ENCODE results near the gene TRIM63.

The TRIM63 gene

GRCh38 chr1:26089125-26089524, 21.7 kb upstream of the TRIM63 start:
- no peak for DNase-seq (ENCODE audit: low read depth in 3 of 3, low spot score in 1 of 3)

- DNase-seq (ENCODE audit: low read depth in 3 of 3, low spot score in 1 of 3): no peak
These were observed 17.4 kb upstream of the TRIM63 start for GRCh38 chr1:26084844-26085243.

DNA sequence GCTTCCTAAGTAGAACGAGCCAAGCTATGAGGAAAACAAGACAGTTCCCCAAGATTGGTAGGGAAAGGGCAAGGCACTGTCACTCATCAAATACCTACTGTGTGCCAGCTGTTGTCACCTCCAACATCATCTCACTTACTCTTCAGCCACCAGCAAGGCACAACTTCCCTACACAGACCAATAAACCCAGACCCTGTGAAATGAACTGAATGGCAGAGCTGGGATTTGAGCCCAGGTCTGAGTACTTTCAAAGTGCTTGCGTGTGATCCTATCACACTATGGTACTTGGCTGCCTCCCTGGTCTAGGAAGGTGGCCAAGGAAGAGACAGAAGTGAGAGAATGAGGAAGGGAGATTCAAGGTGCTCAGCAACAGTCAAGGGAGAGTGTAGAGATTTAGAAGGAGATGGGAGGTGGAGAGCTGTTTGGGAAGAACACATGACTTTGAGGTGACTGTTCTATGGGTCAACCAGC, 16.7 kb upstream of the TRIM63 start:
- DNase-seq (ENCODE audit: low read depth in 3 of 3, low spot score in 1 of 3): no peak

GRCh38 chr1:26083208-26083607, 15.8 kb upstream of the TRIM63 start:
- DNase-seq (ENCODE audit: low read depth in 3 of 3, low spot score in 1 of 3): no peak

DNA sequence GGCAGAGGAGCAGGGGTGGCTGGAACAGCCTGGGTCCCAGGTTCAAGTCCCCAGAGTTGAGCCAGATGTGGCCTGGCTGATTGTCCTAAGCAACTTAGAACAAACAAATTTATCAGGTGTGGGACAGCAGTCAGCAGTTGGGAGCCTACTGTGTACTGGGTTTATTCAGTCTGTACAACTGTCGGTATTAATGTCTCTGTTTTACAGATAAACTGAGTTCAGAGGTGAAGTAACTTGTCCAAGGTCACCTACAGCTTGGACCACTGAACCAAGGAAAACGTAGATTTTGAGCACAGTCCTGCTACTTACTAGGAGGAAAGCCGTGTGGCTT, 14.6 kb upstream of the TRIM63 start:
- DNase-seq (ENCODE audit: low read depth in 3 of 3, low spot score in 1 of 3): no peak

DNA sequence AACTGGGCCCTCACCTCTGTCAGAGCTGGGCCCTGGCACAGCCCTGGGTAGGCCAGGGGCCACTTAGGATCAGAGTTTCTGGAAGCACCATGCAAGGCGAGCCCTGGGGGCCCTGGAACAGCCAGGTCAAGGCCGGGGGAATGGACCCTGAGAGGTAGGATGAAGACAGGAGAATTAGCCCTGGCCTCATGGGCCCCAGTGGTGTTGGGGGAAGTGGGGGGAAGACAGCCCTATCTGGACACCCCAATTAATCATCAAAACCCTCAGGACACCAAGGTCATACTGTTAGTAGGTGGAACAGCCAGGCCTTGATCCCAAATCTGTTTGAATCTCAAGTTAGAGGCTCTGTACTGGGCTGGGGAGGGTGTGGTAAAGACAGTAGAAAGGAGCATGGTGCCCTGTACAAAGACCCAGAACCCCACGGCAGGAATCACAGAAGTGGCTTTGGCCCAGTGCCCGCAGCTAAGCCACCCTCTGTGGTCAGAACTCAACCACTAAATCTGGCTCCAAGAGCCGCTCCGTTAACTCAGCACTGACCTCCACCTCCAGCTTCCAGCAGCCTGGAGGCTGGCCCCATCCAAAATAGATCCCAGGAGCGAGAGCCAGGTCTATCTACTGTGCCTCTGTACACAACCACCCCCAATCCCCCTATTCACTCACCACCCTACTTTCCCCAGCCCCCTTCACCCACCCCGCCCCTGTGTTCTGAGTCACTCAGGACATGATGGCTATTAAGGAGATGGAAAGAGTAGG, 14.0 kb upstream of the TRIM63 start:
- no peak for DNase-seq (ENCODE audit: low read depth in 3 of 3, low spot score in 1 of 3)

- DNase-seq (ENCODE audit: low read depth in 3 of 3, low spot score in 1 of 3): no peak
These were observed 12.8 kb upstream of the TRIM63 start for GRCh38 chr1:26079960-26080814.

- no peak for DNase-seq (ENCODE audit: low read depth in 3 of 3, low spot score in 1 of 3)
These were observed 11.7 kb upstream of the TRIM63 start for GRCh38 chr1:26079178-26079563.

GRCh38 chr1:26078286-26079177, 11.1 kb upstream of the TRIM63 start:
- no peak for DNase-seq (ENCODE audit: low read depth in 3 of 3, low spot score in 1 of 3)

GRCh38 chr1:26077524-26077923, 10.1 kb upstream of the TRIM63 start:
- DNase-seq (ENCODE audit: low read depth in 3 of 3, low spot score in 1 of 3): no peak

- DNase-seq (ENCODE audit: low read depth in 3 of 3, low spot score in 1 of 3): no peak
These were observed 8.2 kb upstream of the TRIM63 start for GRCh38 chr1:26075421-26076144.

- DNase-seq (ENCODE audit: low read depth in 3 of 3, low spot score in 1 of 3): no peak
These were observed 4.9 kb upstream of the TRIM63 start for GRCh38 chr1:26072305-26072704.

- DNase-seq (ENCODE audit: low read depth in 3 of 3, low spot score in 1 of 3): no peak
These were observed 3.5 kb upstream of the TRIM63 start for GRCh38 chr1:26070963-26071342.

- DNase-seq (ENCODE audit: low read depth in 3 of 3, low spot score in 1 of 3): no peak
These were observed 3.0 kb upstream of the TRIM63 start for GRCh38 chr1:26070296-26070962.

DNA sequence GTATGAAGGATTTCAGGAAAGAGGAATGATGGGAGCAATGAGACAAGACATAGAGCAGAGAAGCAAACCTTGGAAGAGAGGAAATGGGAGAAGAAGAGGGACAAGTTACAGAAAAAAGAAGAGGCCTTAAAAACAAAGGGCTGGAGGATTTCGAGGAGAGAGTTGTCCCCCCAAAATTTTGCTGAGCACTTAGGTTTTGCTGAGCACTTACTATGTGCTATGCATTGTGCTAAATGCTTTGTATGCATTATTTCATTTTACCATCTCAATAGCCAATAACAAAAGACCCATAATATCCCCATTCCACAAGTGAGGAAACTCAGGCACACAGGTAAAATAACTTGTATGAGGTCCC, 2.5 kb upstream of the TRIM63 start:
- no peak for DNase-seq (ENCODE audit: low read depth in 3 of 3, low spot score in 1 of 3)

DNA sequence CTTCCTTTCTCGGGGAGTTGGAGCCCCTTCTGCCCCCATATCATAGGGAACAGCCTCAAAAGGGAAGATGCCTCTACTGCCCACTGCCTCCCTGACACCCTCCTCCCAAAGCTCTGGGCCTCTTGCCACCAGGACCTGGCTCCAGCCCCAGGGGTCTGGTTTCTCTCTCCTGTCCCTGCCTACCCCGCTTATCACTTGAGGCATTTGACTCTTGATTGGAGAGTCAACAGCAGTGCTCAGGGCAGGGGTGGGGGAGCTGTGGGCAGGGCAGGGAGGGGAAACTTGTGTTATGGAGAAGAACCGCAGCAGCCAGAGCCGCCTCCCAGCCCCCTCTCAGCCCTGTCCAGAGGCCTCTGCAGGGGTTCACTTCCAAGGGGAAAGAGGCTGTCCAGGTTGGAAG, 573 bp downstream of the TRIM63 start:
- DNase-seq (ENCODE audit: low read depth in 3 of 3, low spot score in 1 of 3): no peak

GRCh38 chr1:26066160-26066559, 1.3 kb downstream of the TRIM63 start:
- no peak for DNase-seq (ENCODE audit: low read depth in 3 of 3, low spot score in 1 of 3)

GRCh38 chr1:26064553-26064952, 2.9 kb downstream of the TRIM63 start:
- no peak for DNase-seq (ENCODE audit: low read depth in 3 of 3, low spot score in 1 of 3)

DNA sequence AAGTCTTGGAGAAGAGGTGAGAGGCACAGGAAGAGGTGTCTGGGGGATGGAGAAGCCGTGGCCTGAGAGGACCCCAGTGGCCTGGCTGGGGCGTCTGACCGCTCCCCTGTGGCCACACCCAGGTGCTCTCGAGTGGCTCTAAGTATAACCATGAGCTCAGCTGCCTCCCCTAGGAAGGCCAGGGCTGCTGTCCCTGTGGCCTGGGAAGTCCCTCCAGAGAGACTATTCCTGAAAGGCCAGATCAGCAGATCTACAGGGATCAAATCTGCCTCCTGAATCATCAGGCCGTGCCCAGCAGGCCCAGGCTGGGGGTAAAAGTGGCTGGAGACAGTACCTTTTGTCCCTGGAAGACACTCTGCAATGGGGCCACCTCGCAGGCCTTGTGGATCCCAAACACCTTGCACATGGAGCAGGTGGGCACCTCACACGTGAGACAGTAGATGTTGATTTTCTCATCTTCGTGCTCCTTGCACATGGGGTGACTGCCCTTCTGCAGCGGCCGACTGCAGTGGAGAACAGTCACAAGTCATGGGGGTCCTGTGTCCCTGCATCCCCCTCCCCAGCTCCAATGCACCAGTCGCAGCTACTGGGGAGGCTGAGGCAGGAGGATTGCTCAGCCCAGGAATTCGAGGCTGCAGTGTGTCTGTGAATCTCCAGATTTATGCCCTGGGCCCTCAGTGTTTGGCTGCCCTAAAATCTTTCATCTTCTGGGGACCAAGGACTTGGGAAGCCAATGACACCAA, 6.4 kb downstream of the TRIM63 start:
- no peak for DNase-seq (ENCODE audit: low read depth in 3 of 3, low spot score in 1 of 3)

DNA sequence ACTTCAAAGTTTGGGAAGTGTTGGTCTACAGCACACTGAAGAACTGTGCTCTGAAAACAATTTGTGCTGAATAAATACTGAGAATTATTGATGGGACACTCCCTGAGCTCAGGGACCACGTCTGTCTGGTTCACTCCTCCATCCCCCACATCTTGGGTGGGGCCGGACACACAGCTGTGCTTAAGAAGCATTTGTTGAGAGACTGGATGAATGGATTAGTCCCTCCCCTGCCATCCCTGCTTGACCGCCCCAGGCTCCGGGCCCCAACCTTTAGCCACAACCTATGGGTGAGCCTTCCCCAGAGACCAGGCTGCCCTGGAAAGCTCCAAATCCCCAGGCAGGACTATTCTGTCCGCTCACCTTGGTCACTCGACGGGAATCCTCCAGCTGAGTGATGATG, 7.5 kb downstream of the TRIM63 start:
- DNase-seq (ENCODE audit: low read depth in 3 of 3, low spot score in 1 of 3): no peak
